Transverse colon (tissue), 4 donors: ENCODE measurements around the gene EFNB3. TPM values are rescaled to one million over a fixed set of nuclear protein-coding genes. Genes with fewer than 3 reads are reported as not detected.

Source experiments
- DNase-seq: peaks from one replicate; pipeline ENCODE4 v3.0.0-alpha.2; 2019
- H3K27ac ChIP-seq, 4 donors: fragments of 200-600 bp; sonication (generic); 2 replicates each; pipeline ENCODE4 v1.5.1; 2016 to 2018; ENCODE audit warnings: inconsistent platforms in 4 of 4
- H3K27me3 ChIP-seq: fragments of 200-600 bp; sonication (generic); 2 replicates; pipeline ENCODE4 v1.5.1; 2017; ENCODE audit warnings: inconsistent platforms
- H3K36me3 ChIP-seq, 4 donors: fragments of 200-600 bp; sonication (generic); 2 replicates each; pipeline ENCODE4 v1.5.1; 2017 to 2019; ENCODE audit warnings: inconsistent platforms in 4 of 4
- H3K4me1 ChIP-seq, 4 donors: fragments of 200-600 bp; sonication (generic); 2 replicates each; pipeline ENCODE4 v1.5.1; 2017 to 2020; ENCODE audit warnings: inconsistent platforms in 4 of 4
- H3K4me3 ChIP-seq, 4 donors: fragments of 200-600 bp; sonication (generic); 1 replicate in 1 of 4; 2 replicates in 3 of 4; pipeline versions ENCODE4 v1.5.1 to v1.6.1; 2017 to 2019; ENCODE audit warnings: inconsistent platforms in 4 of 4
- H3K9me3 ChIP-seq, 2 donors: fragments of 200-600 bp; sonication (generic); 2 replicates each; pipeline ENCODE4 v1.5.1; 2017 to 2019; ENCODE audit warnings: inconsistent platforms in 2 of 2
- EP300 ChIP-seq: sonication (generic); formaldehyde crosslinking; IDR thresholded peaks from one replicate; pipeline ENCODE4 v1.6.1; 2017; ENCODE audit warnings: antibody characterized with exemption, low read depth
- POLR2A ChIP-seq: fragments of 450-650 bp; IDR thresholded peaks from one replicate; pipeline ENCODE4 v1.6.1; 2016; ENCODE audit warnings: antibody characterized with exemption, mild to moderate bottlenecking, moderate library complexity
- POLR2AphosphoS5 ChIP-seq, 3 donors: sonication (generic); formaldehyde crosslinking; IDR thresholded peaks; one replicate each; pipeline ENCODE4 v1.6.1; 2016; ENCODE audit warnings: antibody characterized with exemption in 3 of 3
- WGBS, 2 donors: methylation state at CpG; one replicate each; pipeline ENCODE4 v1.1.5; 2018; ENCODE audit warnings: low coverage in 1 of 2; 5-methylcytosine and 5-hydroxymethylcytosine counted together
- in situ Hi-C, 4 donors: fragments of 200-750 bp; cut with MboI; loops; one replicate each; pipeline versions ENCODE4 v1.15.0 to v1.15.1; 2017; ENCODE audit warnings: low sequenced_read_pairs in 3 of 4, low pct_ligation_motif_present in 1 of 4, low pct_unique_long_range_greater_than_20kb in 1 of 4
- intact Hi-C: fragments of 100-400 bp; cut with DNase I; formaldehyde crosslinking; loops from one replicate; pipeline ENCODE4 v1.15.1; 2023; ENCODE audit warnings: low total_unique reads
- total RNA-seq, 4 donors: library from RNA; depleted of rRNA; stranded (reverse); fragments of >200 nt; gene quantifications; one replicate each; pipeline ENCODE4 v1.1.0, GENCODE V29; 2016
- TF ChIP-seq, protein P1 (sequence below), 5 experiments: fragments of 200-600 bp in 3 of 5; fragments of 450-650 bp in 2 of 5; sonication (generic) in 3 of 5; IDR thresholded peaks; 1 replicate in 2 of 5; 2 replicates in 3 of 5; pipeline ENCODE4 v1.5.1; 2016 to 2017; ENCODE audit warnings: antibody characterized with exemption in 5 of 5, inconsistent platforms in 3 of 5, mild to moderate bottlenecking in 2 of 5, moderate library complexity in 1 of 5

EFNB3 gene
- total RNA-seq, 4 donors from 2014 or later: 0.32 to 0.41 TPM; not detected in 2

DNA sequence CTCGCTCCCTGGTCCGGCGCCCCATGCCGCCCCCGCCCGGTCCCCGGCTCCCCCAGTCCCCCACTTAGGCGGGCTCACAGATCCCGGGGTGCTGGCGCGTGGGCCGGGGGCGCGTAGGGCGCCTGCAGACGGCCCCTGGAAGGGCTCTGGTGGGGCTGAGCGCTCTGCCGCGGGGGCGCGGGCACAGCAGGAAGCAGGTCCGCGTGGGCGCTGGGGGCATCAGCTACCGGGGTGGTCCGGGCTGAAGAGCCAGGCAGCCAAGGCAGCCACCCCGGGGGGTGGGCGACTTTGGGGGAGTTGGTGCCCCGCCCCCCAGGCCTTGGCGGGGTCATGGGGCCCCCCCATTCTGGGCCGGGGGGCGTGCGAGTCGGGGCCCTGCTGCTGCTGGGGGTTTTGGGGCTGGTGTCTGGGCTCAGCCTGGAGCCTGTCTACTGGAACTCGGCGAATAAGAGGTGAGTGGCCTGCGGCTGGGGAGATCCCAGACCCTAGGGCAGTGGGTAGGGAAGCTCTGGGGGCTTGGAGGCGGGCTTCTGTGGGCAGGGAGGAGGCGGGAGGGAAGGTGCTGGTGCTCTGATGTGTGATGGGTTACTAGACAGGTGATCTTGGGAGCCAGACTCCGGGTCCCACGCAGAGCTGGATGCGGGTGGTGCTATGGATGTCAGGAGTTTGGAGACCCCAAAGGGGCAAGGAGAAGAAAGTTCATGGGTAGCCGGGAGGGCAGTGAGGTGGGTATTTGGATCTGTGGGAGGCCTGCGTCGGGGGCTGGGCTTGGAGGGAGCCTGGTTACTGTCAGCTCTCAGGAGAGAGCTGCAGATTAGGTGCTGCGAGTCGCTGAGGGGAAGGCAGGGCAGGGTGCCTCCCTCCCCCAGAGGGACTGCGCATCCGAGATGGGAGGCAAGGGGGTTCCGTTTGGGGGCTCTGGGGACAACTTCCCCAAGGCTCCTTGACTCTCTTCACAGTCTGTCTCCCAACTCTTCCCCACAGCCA is 560 bp downstream of the EFNB3 start:
- intact Hi-C loops: no loop called here
- H3K36me3 ChIP-seq: peaks cover 0 to 11% (median 0%) of the 10 kb centered on the region in 4 donors
- H3K27me3 ChIP-seq: peaks cover 55% of the 10 kb centered on the region
- in situ Hi-C loops: no loop called here
- H3K9me3 ChIP-seq: no peaks in the 10 kb centered on the region
- peaks cover 9 to 20% (median 12%) of the 10 kb centered on the region in 4 donors for H3K4me1 ChIP-seq
- H3K4me3 ChIP-seq: peak overlapping the region; percentile 3 to 48 (median 22)
- no peak for DNase-seq
- TF ChIP-seq EP300: no peak
- TF ChIP-seq, protein P1, sequence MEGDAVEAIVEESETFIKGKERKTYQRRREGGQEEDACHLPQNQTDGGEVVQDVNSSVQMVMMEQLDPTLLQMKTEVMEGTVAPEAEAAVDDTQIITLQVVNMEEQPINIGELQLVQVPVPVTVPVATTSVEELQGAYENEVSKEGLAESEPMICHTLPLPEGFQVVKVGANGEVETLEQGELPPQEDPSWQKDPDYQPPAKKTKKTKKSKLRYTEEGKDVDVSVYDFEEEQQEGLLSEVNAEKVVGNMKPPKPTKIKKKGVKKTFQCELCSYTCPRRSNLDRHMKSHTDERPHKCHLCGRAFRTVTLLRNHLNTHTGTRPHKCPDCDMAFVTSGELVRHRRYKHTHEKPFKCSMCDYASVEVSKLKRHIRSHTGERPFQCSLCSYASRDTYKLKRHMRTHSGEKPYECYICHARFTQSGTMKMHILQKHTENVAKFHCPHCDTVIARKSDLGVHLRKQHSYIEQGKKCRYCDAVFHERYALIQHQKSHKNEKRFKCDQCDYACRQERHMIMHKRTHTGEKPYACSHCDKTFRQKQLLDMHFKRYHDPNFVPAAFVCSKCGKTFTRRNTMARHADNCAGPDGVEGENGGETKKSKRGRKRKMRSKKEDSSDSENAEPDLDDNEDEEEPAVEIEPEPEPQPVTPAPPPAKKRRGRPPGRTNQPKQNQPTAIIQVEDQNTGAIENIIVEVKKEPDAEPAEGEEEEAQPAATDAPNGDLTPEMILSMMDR (IDR thresholded peaks at IDR 0.05): no peak
- TF ChIP-seq POLR2AphosphoS5 (IDR thresholded peaks at IDR 0.05): no peak
- TF ChIP-seq POLR2A: no peak
- WGBS, 2 donors: 15% methylated on average over 22 of the region's 50 CpGs; no CpG with 5 or more reads in 1 of the 2 donors
- H3K27ac ChIP-seq: no peak overlapping the region

DNA sequence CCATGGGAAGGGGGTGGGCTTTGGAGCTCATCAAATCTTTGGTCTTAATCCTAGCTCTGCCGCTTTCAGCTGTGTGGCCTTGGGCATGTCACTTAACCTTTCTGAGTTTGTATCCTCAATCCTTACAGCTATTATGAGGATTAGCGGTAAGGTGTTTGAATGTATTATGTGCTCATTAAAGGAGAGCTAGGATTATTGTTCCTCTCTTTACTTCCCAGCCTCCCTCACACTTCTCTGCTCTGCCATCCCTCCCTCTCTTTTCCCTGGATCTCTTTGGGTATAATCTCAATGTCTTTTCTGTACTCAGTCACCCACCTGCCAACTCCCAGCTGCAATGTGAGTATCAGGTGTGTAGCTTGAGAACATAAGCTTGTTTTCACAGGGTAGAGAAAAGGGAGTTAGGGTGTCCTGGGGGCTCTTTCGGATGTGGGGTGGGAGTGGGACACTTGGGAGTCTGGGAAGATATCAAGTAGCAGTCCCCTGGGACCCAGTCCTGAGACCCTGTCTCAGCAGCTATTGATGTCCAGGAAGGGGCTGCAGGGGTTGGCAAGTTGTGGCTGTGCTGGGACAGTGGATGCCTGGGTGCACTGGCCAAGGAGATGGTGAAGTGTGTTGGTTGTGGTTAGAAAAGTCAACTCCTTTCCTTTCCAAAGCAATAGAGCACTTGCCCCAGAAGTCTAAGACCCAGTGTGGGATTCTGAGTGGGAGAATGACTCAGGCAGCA is 1.8 kb downstream of the EFNB3 start:
- in situ Hi-C loops (no loop called here), intact Hi-C loops (no loop called here)
- DNase-seq: no peak
- WGBS, 2 donors: 86% methylated on average over 3 of the region's 3 CpGs; no CpG with 5 or more reads in 1 of the 2 donors
- H3K36me3 ChIP-seq: peaks cover 0 to 3% (median 0%) of the 10 kb centered on the region in 4 donors
- peaks cover 58% of the 10 kb centered on the region for H3K27me3 ChIP-seq
- H3K9me3 ChIP-seq: no peaks in the 10 kb centered on the region
- peaks cover 9 to 20% (median 12%) of the 10 kb centered on the region in 4 donors for H3K4me1 ChIP-seq
- no peak overlapping the region for H3K27ac ChIP-seq
- no peak overlapping the region for H3K4me3 ChIP-seq
- TF ChIP-seq, protein P1 (IDR thresholded peaks at IDR 0.05): no peak
- TF ChIP-seq POLR2AphosphoS5 (IDR thresholded peaks at IDR 0.05) (no peak), EP300 (no peak), POLR2A (no peak)

DNA sequence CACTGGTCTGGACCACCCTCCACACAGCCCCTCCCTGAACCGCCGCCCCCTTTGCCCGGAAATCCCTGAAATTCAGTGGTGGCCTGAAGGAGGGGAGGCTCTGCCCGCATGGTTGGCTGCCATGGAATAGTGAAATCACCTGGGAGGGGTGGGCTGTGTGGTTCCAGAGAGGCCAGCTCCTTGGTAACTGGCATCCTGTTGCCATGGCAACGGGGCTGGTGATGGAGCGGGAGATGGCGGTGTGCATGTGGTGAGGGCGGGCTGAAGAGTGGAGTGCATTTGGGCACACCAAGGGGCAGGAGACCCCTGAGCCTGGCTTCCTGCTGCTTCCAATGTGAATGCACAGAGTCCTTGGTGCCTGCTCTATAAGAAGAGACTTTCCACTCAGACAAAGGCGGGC is 2.4 kb downstream of the EFNB3 start:
- no peak overlapping the region for H3K4me3 ChIP-seq
- WGBS, 2 donors: 78% methylated on average over 9 of the region's 9 CpGs; no CpG with 5 or more reads in 1 of the 2 donors
- no peaks in the 10 kb centered on the region for H3K9me3 ChIP-seq
- no peak overlapping the region for H3K27ac ChIP-seq
- intact Hi-C loops: no loop called here
- H3K27me3 ChIP-seq: peaks cover 65% of the 10 kb centered on the region
- H3K4me1 ChIP-seq: peaks cover 9 to 20% (median 12%) of the 10 kb centered on the region in 4 donors
- no peaks in the 10 kb centered on the region for H3K36me3 ChIP-seq
- DNase-seq: no peak
- in situ Hi-C loops: no loop called here
- TF ChIP-seq POLR2A (no peak), POLR2AphosphoS5 (IDR thresholded peaks at IDR 0.05) (no peak), EP300 (no peak)
- TF ChIP-seq, protein P1 (IDR thresholded peaks at IDR 0.05): no peak
